Measurements from ENCODE around the gene STBD1. TPM values are rescaled to one million over a fixed set of nuclear protein-coding genes. Genes with fewer than 3 reads are reported as not detected.
"Not testable (repeated sequence)": the region's sequence is repeated elsewhere in the genome, so short reads cannot be mapped to it uniquely, and the experiment has no call there.

Gene STBD1
- total RNA-seq, 1 experiment from 2014 or later, result 0.13 TPM

- no peak for DNase-seq
- Histone ChIP-seq H3K27me3 (no peaks in the 10 kb centered on the region), H3K36me3 (no peaks in the 10 kb centered on the region), H3K4me3 (no peak overlapping the region), H3K9me3 (no peaks in the 10 kb centered on the region)
These were observed 36.3 kb downstream of the STBD1 start for GRCh38 chr4:76342803-76343202.

- H3K4me3 ChIP-seq, result no peak overlapping the region
- no peaks in the 10 kb centered on the region for H3K36me3 ChIP-seq
- H3K27me3 ChIP-seq, result no peaks in the 10 kb centered on the region
- no peak for DNase-seq
- no peaks in the 10 kb centered on the region for H3K9me3 ChIP-seq
These were observed 48.3 kb downstream of the STBD1 start for GRCh38 chr4:76354517-76355473.

- no peak for DNase-seq
- no peaks in the 10 kb centered on the region for H3K36me3 ChIP-seq
- H3K9me3 ChIP-seq, result no peaks in the 10 kb centered on the region
- no peak overlapping the region for H3K4me3 ChIP-seq
- no peaks in the 10 kb centered on the region for H3K27me3 ChIP-seq
These were observed 51.4 kb downstream of the STBD1 start for GRCh38 chr4:76357981-76358380.

GRCh38 chr4:76359881-76360466 is 53.4 kb downstream of the STBD1 start:
- H3K36me3 ChIP-seq, H3K9me3 ChIP-seq, H3K4me3 ChIP-seq, DNase-seq, H3K27me3 ChIP-seq: not testable (repeated sequence)

Other genes starting within 250 kb of the STBD1 start
- gene ART3, start 232.0 kb upstream of the STBD1 start, total RNA-seq (2014; rRNA removed; shearing (Covaris generic); ENCODE audit: low replicate concordance), result not detected in 2 replicates
- 42.1 and 50.7 TPM in 2 replicates for gene NUP54, start 158.3 kb upstream of the STBD1 start, total RNA-seq (2014; rRNA removed; shearing (Covaris generic); ENCODE audit: low replicate concordance)
- 37.9 and 44.7 TPM in 2 replicates for gene SCARB2, start 92.9 kb upstream of the STBD1 start, total RNA-seq (2014; rRNA removed; shearing (Covaris generic); ENCODE audit: low replicate concordance)
- 0.16 TPM in 1 of 2 replicates, not detected in the other for gene FAM47E, start 55.0 kb upstream of the STBD1 start, total RNA-seq (2014; rRNA removed; shearing (Covaris generic); ENCODE audit: low replicate concordance)
- not detected in 2 replicates for gene CCDC158, start 114.4 kb downstream of the STBD1 start, total RNA-seq (2014; rRNA removed; shearing (Covaris generic); ENCODE audit: low replicate concordance)
- 6.6 and 10.0 TPM in 2 replicates for gene SHROOM3, start 128.5 kb downstream of the STBD1 start, total RNA-seq (2014; rRNA removed; shearing (Covaris generic); ENCODE audit: low replicate concordance)